GM19023 (cell line): ENCODE results near the gene PROS1.
"Not testable (repeated sequence)": the region's sequence is repeated elsewhere in the genome, so short reads cannot be mapped to it uniquely, and the experiment has no call there.

Experiments used
- ATAC-seq: cut with Tn5 transposase; IDR thresholded peaks from one replicate; pipeline ENCODE4 v1.9.1; 2021; ENCODE audit warnings: mild to moderate bottlenecking, moderate library complexity; ENCODE audit not compliant: unreplicated experiment

PROS1 gene

DNA sequence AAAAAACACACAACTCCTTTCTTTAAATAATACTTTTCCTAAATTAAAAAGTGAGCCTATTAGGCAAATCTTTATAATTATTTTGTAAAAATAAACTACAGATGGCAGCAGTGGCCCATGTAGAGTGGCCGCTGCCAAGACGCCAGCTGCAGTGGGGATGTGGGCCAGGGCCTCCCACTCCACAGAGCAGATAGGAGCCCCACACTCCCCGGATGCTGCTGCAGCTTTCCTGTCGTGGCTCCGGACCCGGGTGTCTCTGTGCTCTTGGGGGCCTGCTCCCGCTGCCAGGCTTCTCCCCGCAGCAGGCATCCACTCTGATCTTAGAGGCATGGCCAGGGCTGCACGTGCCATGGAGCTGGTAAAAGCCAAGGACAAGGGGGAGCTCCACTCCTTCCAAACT, 67.5 kb downstream of the PROS1 start:
- ATAC-seq: no peak

DNA sequence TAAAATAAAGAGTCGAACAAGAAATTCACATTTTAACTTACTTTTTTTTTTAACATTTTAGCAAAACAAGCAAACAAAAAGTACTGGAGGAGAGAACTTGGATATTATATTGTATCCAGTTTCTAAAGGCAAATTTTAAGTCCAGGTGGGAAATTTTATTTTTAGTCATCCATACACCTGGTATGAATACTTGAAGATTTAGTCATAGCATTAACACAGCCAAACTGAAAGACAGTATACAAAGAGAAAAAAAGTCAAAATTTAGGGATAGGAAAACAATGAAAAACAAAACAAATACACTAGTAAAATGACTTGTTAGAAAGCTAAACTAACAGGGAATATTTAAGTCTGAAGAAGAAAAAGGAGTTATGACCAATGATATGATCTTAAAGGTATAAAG, 69.1 kb downstream of the PROS1 start:
- no peak for ATAC-seq

DNA sequence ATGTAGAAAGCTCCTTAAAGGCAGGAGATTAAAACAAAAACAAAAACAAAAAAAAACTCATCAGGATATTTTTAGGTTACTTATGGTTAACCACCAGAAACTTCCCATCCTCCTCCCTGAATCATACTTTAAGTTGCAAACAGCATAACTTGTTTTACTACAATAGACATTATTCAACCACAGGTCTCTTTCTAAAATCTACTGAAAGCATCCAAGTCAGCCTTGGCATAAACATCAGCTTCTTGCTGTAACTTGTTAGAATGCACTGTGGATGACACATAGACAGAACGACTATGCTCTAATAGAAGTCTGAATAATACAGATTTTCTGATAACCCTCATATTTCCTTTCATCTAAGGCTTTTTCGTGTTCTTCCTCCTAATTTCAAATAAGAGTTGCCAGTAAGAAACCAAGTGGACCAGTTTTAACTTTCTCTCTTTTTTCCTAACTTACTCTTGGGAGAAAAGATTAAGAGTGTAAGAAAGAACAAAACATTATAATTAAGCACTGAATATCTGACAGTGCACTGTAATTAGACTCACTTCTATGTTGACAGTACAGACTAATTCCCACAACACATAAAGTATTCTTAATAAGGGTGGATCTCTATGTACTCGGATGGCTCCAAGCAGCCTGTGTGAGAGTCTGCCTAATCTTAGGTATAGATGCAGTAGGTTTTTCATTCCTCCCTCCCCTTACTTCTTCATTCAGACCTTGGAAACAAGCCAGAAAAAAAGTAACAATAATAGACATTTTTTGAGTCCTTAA, 95.3 kb downstream of the PROS1 start:
- not testable (repeated sequence) for ATAC-seq

- ATAC-seq: not testable (repeated sequence)
Measured at GRCh38 chr3:93877427-93877826, 96.3 kb downstream of the PROS1 start.

DNA sequence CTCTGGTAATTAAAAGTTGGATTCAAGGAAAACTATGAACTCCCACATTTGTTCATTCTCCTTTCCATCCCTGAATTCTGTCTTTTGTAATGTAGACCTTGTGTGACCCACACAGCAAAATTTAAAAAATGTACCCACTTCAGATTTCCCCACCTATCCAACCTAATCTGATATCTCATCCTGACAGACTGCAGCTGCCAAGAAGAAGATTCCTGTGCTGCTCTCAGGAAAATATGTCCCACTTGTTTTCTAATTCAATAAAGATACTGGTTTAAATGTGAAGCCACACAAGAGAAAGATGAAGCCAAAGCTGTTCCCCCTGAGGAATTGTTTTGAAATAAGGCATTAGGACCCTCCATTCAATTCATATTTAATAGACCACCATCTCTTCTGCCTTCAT, 100.3 kb downstream of the PROS1 start:
- not testable (repeated sequence) for ATAC-seq

DNA sequence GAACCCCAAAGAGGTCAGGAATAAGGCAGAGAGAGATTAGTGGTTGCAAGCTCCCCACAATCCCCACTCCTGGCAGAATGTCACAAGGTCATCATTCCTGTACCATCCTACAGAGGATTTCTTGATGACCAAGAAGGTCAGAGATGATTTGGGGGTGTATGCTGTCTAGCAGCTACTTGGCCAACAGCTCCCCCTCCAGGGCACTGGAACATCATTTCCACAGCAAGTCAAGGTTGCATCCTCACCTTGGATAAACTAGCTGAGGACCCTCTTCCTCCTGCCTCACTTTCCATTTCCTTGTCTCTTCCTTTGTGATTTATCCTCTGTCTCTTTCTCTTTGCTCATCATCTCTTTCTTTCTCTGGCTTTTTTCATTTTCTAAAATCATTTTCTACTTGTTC, 106.3 kb downstream of the PROS1 start:
- no peak for ATAC-seq

DNA sequence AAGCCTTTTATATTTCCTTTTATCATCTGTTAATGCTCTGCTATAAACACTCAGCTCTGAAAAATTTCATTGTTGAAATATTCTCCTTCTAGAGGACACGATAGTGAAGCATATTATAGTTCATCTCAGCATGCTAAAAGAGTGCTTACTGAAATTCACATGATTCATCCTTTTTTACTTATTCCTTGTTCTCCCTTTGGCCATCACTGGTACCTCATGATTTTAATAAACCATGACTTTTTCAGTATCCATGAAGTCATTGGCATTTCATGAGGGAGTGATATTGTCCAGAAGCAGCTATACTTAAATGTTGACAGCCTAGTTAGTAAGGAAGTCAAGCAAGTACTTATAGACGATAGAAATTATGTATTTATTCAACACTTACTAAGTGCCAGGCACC, 112.7 kb downstream of the PROS1 start:
- no peak for ATAC-seq

GRCh38 chr3:93855401-93855800, 118.3 kb downstream of the PROS1 start:
- ATAC-seq: no peak

DNA sequence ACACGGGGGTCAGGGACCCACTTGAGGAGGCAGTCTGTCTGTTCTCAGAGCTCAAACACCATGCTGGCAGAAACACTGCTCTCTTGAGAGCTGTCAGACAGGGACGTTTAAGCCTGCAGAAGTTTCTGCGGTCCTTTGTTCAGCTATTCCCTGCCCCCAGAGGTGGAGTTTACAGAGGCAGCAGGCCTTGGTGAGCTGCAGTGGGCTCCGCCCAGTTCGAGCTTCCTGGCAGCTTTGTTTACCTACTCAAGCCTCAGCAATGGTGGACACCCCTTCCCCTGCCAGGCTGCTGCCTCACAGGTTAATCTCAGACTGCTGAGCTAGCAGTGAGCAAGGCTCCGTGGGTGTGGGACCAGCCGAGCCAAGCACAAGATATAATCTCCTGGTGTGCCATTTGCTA, 121.5 kb downstream of the PROS1 start:
- ATAC-seq: not testable (repeated sequence)

DNA sequence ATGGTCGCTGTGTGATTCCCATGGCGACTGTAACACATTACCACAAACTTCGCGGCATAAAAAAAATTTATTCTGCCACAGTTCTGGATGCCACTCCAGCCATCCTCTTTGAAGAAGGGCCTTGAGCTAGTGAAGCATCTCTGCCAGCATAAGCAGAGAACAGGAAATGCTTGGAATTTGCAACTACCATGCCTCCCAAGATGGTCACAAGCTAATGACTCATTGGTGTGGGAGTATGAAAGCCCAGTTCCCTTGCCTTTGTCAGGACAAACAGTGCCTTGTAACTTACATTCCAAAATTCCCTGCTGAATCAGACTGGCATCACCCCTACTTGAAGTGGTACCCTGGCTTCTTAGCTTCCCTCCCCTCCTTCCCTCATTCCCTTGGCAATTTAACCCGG, 129.7 kb downstream of the PROS1 start:
- ATAC-seq: no peak

DNA sequence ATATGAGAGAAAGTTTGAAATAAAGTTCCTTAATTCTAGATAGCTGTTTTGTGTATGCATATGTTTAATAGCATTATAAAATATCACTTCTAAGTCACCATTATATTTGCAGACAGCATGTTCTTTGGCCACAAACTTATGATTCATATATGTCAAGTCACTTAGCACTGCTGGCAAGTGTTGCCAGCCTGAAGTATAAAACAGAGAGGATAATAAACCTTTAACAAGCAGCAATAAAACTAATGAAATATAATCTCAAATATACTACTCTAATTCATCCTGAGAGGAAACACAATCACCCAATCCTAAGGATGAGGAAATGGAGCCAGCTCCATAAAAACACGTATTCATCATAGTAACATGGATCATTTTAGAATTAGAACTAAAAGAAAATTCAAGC, 134.5 kb downstream of the PROS1 start:
- ATAC-seq: not testable (repeated sequence)
